GM18526 (cell line): ENCODE results near the gene COQ7.

Experiments
- POLR2A ChIP-seq: IDR thresholded peaks from 3 replicates; pipeline ENCODE4 v1.6.1; 2011; ENCODE audit not compliant: insufficient read length; ENCODE audit errors: extremely low read depth

The COQ7 gene

GRCh38 chr16:19102187-19102872, 34.9 kb downstream of the COQ7 start:
- no peak for TF ChIP-seq POLR2A

- TF ChIP-seq POLR2A, result no peak
Observed at GRCh38 chr16:19104607-19105006, 37.2 kb downstream of the COQ7 start.

GRCh38 chr16:19105131-19105530, 37.7 kb downstream of the COQ7 start:
- no peak for TF ChIP-seq POLR2A

GRCh38 chr16:19105891-19106624, 38.6 kb downstream of the COQ7 start:
- no peak for TF ChIP-seq POLR2A

GRCh38 chr16:19106625-19107020, 39.2 kb downstream of the COQ7 start:
- no peak for TF ChIP-seq POLR2A

- TF ChIP-seq POLR2A, result no peak
Observed at GRCh38 chr16:19108409-19109287, 41.2 kb downstream of the COQ7 start.

- no peak for TF ChIP-seq POLR2A
Observed at GRCh38 chr16:19109288-19109664, 41.9 kb downstream of the COQ7 start.

GRCh38 chr16:19110537-19111360, 43.3 kb downstream of the COQ7 start:
- no peak for TF ChIP-seq POLR2A

- no peak for TF ChIP-seq POLR2A
Observed at GRCh38 chr16:19112099-19112407, 44.6 kb downstream of the COQ7 start.

- TF ChIP-seq POLR2A, result peak; percentile 28
Observed at GRCh38 chr16:19113577-19114358, 46.4 kb downstream of the COQ7 start, which contains the start of gene ITPRIPL2. TSS of gene ITPRIPL2 (plus strand) at chr16:19113964. CDS start at chr16:19114462, 498 bp downstream.

GRCh38 chr16:19114359-19115147, 47.1 kb downstream of the COQ7 start:
- TF ChIP-seq POLR2A, result no peak

GRCh38 chr16:19115148-19116021, 48.0 kb downstream of the COQ7 start:
- TF ChIP-seq POLR2A, result no peak

GRCh38 chr16:19116711-19117449, 49.5 kb downstream of the COQ7 start:
- TF ChIP-seq POLR2A, result no peak
